AG04449 (cell line): ENCODE results near the gene CORO1C.

ENCODE experiments used
- CTCF ChIA-PET: fragments of 350-600 bp; formaldehyde crosslinking; extraction: SDS; loops from one replicate; lab custom pipeline; 2021; ENCODE audit warnings: antibody characterized with exemption; lab: Yijun Ruan, JAX
- POLR2A ChIA-PET: fragments of 400-600, 350-600 bp; formaldehyde crosslinking; extraction: SDS; loops from one replicate; lab custom pipeline; 2020; ENCODE audit warnings: antibody characterized with exemption, inconsistent platforms; lab: Yijun Ruan, JAX
- DNase-seq: peaks from one replicate; pipeline ENCODE4 v3.0.0-alpha.2; 2010; ENCODE audit warnings: low read depth, low spot score
- H3K4me3 ChIP-seq: 2 replicates; pipeline ENCODE4 v1.5.1; 2011; ENCODE audit warnings: low read depth, mild to moderate bottlenecking, control low read depth, low read length
- TF ChIP-seq, protein P1 (sequence below): IDR thresholded peaks from one replicate; pipeline ENCODE4 v1.5.1; 2011; ENCODE audit warnings: mild to moderate bottlenecking, moderate library complexity, low read length, control low read depth, inconsistent platforms; ENCODE audit not compliant: insufficient read depth; ENCODE audit errors: missing control alignments

Gene CORO1C

GRCh38 chr12:108668063-108668462 is 63.3 kb downstream of the CORO1C start:
- ChIA-PET POLR2A (no interaction called here), CTCF (interaction anchor here (0.8 to 8.9 kb wide), 8 partner anchors 11 to 135 kb away, joined by 3 to 81 read pairs (median 13); no protein-coding TSS in a partner anchor)
- DNase-seq = no peak
- TF ChIP-seq, protein P1, sequence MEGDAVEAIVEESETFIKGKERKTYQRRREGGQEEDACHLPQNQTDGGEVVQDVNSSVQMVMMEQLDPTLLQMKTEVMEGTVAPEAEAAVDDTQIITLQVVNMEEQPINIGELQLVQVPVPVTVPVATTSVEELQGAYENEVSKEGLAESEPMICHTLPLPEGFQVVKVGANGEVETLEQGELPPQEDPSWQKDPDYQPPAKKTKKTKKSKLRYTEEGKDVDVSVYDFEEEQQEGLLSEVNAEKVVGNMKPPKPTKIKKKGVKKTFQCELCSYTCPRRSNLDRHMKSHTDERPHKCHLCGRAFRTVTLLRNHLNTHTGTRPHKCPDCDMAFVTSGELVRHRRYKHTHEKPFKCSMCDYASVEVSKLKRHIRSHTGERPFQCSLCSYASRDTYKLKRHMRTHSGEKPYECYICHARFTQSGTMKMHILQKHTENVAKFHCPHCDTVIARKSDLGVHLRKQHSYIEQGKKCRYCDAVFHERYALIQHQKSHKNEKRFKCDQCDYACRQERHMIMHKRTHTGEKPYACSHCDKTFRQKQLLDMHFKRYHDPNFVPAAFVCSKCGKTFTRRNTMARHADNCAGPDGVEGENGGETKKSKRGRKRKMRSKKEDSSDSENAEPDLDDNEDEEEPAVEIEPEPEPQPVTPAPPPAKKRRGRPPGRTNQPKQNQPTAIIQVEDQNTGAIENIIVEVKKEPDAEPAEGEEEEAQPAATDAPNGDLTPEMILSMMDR = no peak
- no peak overlapping the region for H3K4me3 ChIP-seq

DNA sequence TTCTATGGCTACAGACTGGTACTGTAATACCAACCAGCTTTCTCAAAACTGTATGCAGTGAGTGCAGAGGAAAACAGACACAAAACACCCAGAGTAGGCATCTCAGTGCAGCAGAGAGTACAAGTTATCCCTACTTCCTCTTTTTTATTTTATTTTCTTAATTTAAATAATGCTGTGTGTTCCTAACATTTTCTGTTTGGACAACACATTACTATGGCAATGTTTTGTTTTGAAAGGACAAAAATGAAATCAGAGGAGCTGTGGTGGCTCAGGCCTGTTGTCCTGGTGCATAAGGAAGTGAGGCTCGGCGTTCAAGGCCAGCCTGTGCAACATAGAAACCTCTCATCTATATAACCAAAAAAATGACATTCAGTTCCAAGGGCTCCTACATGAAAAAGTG is 64.0 kb downstream of the CORO1C start:
- DNase-seq = no peak
- H3K4me3 ChIP-seq = no peak overlapping the region
- ChIA-PET POLR2A (interaction anchor here (0.7 kb wide), 1 partner anchor 63 kb away, joined by 3 read pairs; no protein-coding TSS in a partner anchor), CTCF (interaction anchor here (1.3 to 8.9 kb wide), 9 partner anchors 11 to 136 kb away, joined by 3 to 81 read pairs (median 4); no protein-coding TSS in a partner anchor)
- TF ChIP-seq, protein P1 = no peak

DNA sequence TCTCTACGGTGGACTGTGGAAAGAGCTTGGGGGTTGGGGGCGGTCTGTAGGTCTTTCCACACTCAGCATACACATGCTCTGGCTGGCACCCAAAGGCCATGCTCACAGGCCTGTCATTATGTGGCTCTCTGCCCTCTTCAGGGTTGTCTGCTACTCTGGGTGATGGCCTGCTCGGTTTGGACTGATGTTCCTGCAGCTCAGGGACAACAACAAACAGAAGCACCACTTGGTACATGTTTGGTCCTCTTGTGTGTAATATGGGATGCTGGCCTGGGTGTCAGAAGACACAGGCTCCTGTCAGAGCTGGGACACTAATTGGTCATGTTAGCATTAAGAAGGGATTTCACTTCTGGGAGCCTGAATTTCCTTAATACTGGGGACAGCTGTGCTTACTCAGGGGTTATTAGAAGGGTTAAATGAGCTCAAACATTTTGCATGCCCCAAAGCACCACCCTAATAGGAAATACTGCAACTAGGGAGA is 64.9 kb downstream of the CORO1C start:
- DNase-seq = no peak
- H3K4me3 ChIP-seq = no peak overlapping the region
- POLR2A ChIA-PET = interaction anchor here (1.3 kb wide), 3 partner anchors 49 to 59 kb away, joined by 3 to 5 read pairs (median 4); no protein-coding TSS in a partner anchor
- TF ChIP-seq, protein P1 = no peak
- CTCF ChIA-PET = interaction anchor here (0.6 to 8.9 kb wide), 19 partner anchors 12 to 428 kb away, joined by 3 to 81 read pairs (median 4); partner anchors contain the start of gene ALKBH2

DNA sequence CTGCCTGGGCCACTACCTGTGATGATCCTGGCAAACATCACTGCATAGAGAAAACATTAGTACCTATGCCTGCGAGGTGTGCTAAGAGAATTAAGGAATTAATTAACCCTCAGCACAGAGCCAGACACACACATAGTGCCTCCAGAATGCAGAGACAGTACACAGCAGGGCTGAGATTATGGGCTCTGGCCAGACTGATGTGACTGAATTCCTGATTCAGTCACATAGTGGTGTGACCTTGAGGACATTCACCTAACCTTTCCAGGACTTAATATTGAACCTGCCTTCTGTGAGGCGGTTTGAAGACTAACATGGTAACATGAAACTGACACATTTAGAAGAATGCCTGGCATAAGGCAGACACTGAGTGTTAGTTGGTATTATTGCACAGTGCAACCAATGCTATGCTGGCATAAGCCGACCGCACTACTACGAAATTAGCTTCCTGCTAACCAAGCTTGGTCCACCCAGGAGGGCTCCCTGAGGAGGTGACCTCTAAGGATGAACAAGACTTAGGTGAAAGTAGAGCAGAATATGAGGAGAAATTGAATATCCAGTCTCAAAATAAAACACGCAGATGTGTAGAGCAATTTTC is 65.6 kb downstream of the CORO1C start:
- no peak for DNase-seq
- H3K4me3 ChIP-seq = no peak overlapping the region
- ChIA-PET POLR2A (interaction anchor here (1.3 kb wide), 3 partner anchors 50 to 60 kb away, joined by 3 to 5 read pairs (median 4); no protein-coding TSS in a partner anchor), CTCF (interaction anchor here (0.7 to 8.9 kb wide), 30 partner anchors 8 to 434 kb away, joined by 3 to 81 read pairs (median 5); partner anchors contain the start of genes ALKBH2 and CORO1C)
- TF ChIP-seq, protein P1 = no peak

DNA sequence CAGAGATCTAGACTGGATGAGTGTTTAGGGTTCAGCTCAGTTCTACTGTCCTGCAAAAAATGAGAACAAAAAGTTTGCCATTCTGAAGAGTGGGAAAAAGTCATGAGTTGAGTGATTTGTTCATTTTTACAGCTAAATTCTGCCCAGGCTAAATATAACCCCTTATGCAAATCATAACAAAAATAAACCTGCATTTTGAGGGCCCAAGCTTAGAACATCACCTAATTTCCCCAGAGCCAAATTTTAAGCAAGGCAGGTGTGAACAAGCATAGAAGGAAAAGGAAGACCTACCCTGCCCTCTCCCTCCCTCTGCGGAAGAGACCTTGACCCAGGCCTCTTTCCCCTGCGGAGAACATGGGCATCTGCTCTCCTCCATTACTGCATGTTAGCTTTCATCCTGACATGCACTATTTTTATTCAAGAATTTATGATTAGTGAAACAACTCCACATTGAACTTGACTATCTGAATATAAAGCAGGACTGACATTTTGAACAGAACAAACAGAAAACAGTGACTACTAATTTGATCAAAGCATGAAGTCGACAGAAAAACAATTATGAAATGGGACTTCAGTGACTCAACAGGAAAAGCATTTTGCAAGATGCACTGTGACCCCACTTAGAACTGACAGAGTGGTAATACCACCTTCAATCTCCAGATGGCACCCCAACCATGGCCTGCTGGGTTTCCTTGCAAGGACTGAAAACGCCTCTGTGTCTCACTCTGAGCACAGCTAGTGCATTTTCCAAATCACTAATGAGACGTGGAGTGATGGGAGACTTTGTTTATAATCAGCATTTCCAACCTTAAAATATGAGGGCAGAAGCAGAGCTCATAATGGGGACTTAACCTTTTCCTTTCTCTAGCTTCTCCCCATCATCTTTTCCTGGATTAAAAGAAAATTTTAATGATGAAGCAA is 66.7 kb downstream of the CORO1C start:
- TF ChIP-seq, protein P1 = peak; percentile 79
- no peak overlapping the region for H3K4me3 ChIP-seq
- DNase-seq = peak; percentile 81
- POLR2A ChIA-PET = interaction anchor here (0.7 to 1.2 kb wide), 4 partner anchors 16 to 287 kb away, joined by 3 read pairs; no protein-coding TSS in a partner anchor
- CTCF ChIA-PET = interaction anchor here (0.5 to 8.9 kb wide), 49 partner anchors 9 to 1189 kb away, joined by 3 to 81 read pairs (median 5); partner anchors contain the start of genes ALKBH2, CORO1C and SVOP
